Stomach (tissue), 4 donors: ENCODE results near the gene PRR16.

Source experiments
- EP300 ChIP-seq: sonication (generic); formaldehyde crosslinking; IDR thresholded peaks from one replicate; pipeline ENCODE4 v1.6.1; 2017; ENCODE audit warnings: antibody characterized with exemption
- POLR2A ChIP-seq, 4 donors: fragments of 450-650 bp; IDR thresholded peaks; one replicate each; pipeline ENCODE4 v1.6.1; 2016; ENCODE audit warnings: antibody characterized with exemption in 4 of 4, control low read depth in 2 of 4, mild to moderate bottlenecking in 1 of 4, moderate library complexity in 1 of 4
- POLR2AphosphoS5 ChIP-seq, 3 donors: sonication (generic); formaldehyde crosslinking; IDR thresholded peaks; one replicate each; pipeline ENCODE4 v1.6.1; 2016; ENCODE audit warnings: antibody characterized with exemption in 3 of 3
- TF ChIP-seq, protein P1 (sequence below), 7 experiments: fragments of 450-650 bp in 4 of 7; fragments of 200-600 bp in 3 of 7; sonication (generic) in 3 of 7; IDR thresholded peaks; one replicate each; pipeline ENCODE4 v1.5.1; 2016 to 2019; ENCODE audit warnings: antibody characterized with exemption in 7 of 7, control low read depth in 2 of 7, mild to moderate bottlenecking in 1 of 7

- TF ChIP-seq POLR2A (IDR thresholded peaks at IDR 0.05), result no peak
- TF ChIP-seq, protein P1, sequence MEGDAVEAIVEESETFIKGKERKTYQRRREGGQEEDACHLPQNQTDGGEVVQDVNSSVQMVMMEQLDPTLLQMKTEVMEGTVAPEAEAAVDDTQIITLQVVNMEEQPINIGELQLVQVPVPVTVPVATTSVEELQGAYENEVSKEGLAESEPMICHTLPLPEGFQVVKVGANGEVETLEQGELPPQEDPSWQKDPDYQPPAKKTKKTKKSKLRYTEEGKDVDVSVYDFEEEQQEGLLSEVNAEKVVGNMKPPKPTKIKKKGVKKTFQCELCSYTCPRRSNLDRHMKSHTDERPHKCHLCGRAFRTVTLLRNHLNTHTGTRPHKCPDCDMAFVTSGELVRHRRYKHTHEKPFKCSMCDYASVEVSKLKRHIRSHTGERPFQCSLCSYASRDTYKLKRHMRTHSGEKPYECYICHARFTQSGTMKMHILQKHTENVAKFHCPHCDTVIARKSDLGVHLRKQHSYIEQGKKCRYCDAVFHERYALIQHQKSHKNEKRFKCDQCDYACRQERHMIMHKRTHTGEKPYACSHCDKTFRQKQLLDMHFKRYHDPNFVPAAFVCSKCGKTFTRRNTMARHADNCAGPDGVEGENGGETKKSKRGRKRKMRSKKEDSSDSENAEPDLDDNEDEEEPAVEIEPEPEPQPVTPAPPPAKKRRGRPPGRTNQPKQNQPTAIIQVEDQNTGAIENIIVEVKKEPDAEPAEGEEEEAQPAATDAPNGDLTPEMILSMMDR (IDR thresholded peaks at IDR 0.05), result no peak
- TF ChIP-seq POLR2AphosphoS5 (IDR thresholded peaks at IDR 0.05), result no peak
- TF ChIP-seq EP300, result no peak
Measured at GRCh38 chr5:120435129-120435528, 29.0 kb upstream of the PRR16 start.
